Measurements from ENCODE around the gene RTN4R.

GRCh38 chr22:20217563-20217962 is 50.6 kb downstream of the RTN4R start:
- no peak for TF ChIP-seq FOSL1 (CRISPR knock-in tag; IDR thresholded peaks at IDR 0.05; ENCODE audit: borderline replicate concordance)
- TF ChIP-seq ZNF530 (CRISPR knock-in tag; IDR thresholded peaks at IDR 0.05; ENCODE audit: low read depth), result no peak
- TF ChIP-seq MAX (IDR thresholded peaks at IDR 0.05), result no peak
- no peak for TF ChIP-seq ATF7-NPFF (CRISPR knock-in tag; IDR thresholded peaks at IDR 0.05; ENCODE audit: low read depth)
- no peak for TF ChIP-seq ZFP36 (IDR thresholded peaks at IDR 0.05; ENCODE audit: borderline replicate concordance, low read depth, low read length, partially characterized antibody)
- TF ChIP-seq PAWR (CRISPR knock-in tag; IDR thresholded peaks at IDR 0.05; ENCODE audit: borderline replicate concordance), result no peak
- TF ChIP-seq ATF3 (CRISPR knock-in tag; IDR thresholded peaks at IDR 0.05), result no peak
- no peak for TF ChIP-seq CREM (IDR thresholded peaks at IDR 0.05)
- no peak for TF ChIP-seq CREM (CRISPR knock-in tag; IDR thresholded peaks at IDR 0.05)
- no peak for TF ChIP-seq CTCF (CRISPR knock-in tag; IDR thresholded peaks at IDR 0.05)

All from HepG2 (cell line).